HG03521 (cell line): Measurements from ENCODE around the gene FAM170B.

ENCODE experiments used
- ATAC-seq: cut with Tn5 transposase; IDR thresholded peaks from one replicate; pipeline ENCODE4 v1.9.1; 2021; ENCODE audit warnings: mild to moderate bottlenecking, moderate library complexity; ENCODE audit not compliant: unreplicated experiment

FAM170B gene

DNA sequence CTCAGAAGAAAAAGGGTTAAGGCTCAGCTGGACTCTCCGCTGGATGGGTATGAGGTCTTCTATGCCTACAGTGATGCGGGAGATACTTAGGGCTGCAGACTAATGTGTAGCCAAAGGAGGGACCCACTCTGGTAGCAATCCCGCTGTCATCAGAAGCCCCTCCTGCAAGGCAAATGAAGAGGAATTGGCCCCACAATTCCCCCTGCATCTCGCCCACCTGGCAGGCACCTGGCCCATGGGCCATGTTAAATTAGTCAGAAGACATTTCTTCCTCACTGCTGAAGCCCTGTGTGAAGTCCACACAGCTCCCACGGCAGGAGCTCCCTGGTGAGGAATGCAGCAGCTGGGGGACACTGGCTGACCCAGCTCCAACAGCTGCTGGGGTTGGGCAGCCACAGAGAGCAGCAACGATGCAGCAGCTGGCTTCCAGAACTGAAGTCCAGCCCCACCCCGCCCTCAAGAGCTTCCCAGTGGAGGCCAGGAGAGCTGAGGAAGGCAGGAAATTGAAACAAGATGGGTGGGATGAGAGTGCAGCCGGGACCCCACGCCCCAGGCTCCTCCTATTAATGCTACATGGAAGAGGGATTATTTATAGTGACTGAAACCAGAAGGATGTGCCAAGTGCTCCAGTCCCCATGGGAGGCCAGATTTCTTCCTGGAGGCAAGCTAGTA lies 24.0 kb downstream of the FAM170B start:
- ATAC-seq = no peak

GRCh38 chr10:49108656-49109055 lies 25.2 kb downstream of the FAM170B start:
- no peak for ATAC-seq

- no peak for ATAC-seq
These were observed 25.9 kb downstream of the FAM170B start for GRCh38 chr10:49107887-49108267.

- ATAC-seq = no peak
These were observed 26.5 kb downstream of the FAM170B start for GRCh38 chr10:49107111-49107886.

GRCh38 chr10:49106451-49106850 lies 27.4 kb downstream of the FAM170B start:
- ATAC-seq = no peak

DNA sequence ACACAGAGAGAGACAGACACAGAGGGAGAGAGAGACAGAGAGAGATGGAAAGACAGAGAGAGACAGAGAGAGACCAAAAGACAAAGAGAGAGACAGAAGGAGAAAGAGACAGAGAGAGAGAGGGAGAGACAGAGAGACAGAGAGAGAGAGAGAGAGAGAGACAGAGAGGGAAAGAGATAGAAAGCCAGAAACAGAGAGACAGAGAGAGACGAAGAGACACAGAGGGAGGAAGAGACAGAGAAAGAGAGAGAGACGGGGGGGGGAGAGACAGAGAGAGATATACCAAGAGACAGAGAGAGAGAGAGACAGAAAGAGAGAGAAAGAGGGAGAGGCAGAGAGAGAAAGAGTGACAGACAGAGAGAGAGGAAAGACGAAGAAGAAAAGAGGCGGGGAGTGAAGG lies 28.7 kb downstream of the FAM170B start:
- no peak for ATAC-seq

DNA sequence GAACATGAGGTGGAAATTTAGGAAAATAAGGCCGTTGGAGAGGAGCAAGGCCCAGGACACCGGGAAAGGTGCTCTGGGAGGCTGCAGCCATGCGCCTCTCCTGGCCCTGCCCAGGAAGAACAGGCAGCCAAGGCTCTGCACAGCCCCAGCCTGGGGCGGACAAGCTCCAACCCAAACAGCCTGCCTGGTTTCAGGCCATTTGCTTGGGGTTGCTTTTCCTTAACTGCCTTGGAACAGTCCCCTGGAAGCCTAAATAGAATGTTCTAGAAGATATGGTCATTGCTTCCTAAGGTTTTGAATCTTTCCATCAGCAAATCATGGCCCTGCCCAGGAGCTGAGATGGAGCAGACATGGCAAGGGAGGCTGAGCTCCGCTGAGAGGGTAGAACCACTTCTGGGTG lies 29.5 kb downstream of the FAM170B start:
- ATAC-seq = no peak

- no peak for ATAC-seq
These were observed 30.1 kb downstream of the FAM170B start for GRCh38 chr10:49103761-49104160.

DNA sequence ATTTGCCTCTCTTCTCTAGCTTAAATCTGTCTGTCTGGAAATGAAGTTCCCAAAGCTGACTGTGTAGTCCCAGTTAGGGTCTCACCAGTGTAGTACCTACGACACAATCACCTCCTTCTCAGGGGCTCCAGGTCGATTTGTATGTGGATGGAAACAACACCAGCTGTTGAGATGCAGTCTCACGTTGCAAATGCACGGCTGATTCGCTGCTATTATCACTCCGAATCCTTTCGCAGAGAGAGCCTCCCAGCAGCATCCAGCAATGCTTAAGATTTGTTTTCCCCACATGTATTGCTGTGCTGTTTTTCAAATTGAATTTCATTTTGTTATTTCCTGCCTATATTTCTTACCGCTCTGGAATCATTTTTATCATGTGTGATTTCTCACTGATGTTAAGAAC lies 34.8 kb downstream of the FAM170B start:
- no peak for ATAC-seq

GRCh38 chr10:49096890-49097445 lies 36.9 kb downstream of the FAM170B start:
- ATAC-seq = no peak

DNA sequence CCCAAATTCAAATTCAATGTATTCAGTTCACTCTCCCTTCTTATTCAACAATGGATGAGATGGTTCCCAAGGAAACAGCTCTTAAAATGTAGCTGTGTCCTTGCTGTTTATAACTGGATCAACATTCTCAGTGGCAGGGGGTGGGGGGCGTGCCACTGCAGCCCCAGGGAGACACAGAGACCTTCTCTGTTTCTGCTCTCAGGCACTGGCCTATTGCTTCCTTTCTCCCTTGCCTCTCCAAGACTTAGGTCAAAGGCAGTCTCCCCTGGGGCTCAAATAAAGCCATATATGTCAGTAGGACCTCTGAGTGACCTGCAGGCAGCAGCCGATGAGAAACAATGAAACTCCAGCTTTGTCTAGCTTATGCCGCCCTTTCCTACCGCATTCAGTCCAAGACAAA lies 39.2 kb downstream of the FAM170B start:
- no peak for ATAC-seq

- ATAC-seq = no peak
These were observed 39.9 kb downstream of the FAM170B start for GRCh38 chr10:49093922-49094321.

- ATAC-seq = no peak
These were observed 41.3 kb downstream of the FAM170B start for GRCh38 chr10:49092477-49092876.

- ATAC-seq = no peak
These were observed 42.2 kb downstream of the FAM170B start for GRCh38 chr10:49091450-49092210.

DNA sequence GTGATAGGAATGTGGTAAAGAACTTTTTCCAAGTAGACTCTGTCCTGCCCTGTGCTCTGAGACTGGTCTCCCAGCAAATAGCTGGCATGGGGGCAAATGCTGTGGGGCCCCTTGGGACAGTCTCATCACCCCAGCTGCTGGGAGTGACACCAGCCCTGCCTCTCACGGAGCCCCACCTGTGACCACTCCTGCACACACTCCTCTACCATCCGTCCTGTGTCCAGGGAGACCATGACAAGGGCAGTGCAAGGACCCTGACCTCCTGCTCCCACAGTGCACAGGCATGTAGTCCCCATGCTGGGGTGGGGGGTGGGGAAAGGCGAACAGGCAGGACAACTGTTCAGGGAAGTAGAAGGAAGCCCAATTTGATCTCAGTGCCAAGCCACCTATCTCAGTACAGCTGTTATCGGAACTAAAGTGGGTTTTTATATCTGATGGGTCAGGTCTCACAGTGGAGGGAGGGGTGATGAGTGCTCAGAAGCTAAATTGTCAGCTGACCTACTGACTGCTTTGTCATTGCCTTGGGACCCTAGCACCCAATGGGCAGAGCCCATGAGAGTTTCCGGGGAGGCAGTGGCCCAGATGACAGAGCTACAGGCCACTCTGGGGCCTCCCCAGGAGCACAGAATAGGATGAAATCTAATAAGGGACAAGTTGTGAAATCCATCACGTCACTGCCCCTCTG lies 43.0 kb downstream of the FAM170B start:
- no peak for ATAC-seq

GRCh38 chr10:49090189-49090575 lies 43.6 kb downstream of the FAM170B start:
- no peak for ATAC-seq

DNA sequence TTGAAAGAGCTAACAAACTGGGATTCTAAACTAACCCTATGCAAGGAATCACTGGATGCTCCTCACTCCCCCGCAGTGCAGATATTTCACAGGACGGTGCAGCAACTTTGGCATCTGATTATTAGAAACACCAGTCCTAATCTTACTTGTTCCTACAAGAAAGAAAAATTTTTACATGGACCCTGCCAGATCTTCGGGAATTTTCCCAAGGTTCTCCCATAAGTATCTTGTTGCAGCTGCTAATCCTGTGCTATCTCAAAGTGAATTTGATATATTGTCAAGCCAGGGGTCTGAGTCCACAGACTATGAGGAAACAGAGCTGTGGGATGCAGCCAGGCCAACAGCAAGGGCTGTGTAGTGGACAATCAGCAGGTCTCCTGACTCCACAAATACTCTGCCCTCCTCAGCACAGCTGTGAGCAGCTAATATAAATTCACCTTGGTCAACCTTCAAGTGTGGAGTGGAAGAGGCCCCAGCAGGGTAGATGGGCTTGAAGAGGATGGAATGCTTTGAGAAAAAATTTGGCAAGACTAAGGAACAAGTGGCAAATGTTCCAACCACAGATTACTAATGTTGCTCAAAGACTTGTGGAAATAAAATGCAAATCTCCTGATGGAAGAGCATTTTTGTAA lies 44.1 kb downstream of the FAM170B start:
- no peak for ATAC-seq

DNA sequence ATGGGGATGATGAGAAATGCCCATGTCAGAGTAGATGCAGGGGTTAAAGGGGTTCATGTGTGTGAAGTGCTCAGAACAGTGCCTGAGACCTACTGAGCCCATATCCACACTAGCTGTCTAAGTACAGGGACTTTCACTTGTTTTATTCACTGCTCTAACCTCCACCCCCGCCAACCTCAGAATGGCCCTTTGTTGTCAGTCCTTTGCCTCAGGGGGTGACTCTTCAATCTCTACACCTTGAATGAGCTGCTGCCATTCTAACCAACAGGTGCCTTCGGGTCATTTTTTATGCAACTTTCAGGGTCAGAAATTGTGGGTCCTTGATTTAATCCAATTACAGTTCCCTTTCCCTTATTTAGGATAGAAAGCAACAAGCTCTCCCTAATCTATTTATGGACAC lies 44.7 kb downstream of the FAM170B start:
- no peak for ATAC-seq

GRCh38 chr10:49086889-49087288 lies 46.9 kb downstream of the FAM170B start:
- ATAC-seq = no peak

DNA sequence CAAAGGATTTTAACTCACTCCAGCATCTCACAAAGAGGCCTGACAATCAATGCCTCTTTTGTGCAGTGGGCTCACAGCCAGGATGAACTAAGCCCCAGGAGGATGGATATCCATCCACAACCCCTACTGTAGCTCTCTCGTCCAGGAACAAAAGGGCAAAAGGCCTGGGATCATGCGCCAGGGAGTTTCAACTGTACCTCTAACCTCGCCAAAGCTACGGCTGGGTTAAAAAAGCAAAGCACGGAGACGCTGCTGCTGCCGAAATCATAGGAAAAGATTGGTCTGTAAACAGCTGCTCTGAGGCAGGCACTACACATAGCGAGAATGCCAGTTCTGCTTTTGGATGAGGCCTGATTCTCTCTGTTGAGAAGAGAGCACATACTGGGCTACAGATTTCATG lies 50.6 kb downstream of the FAM170B start:
- no peak for ATAC-seq

DNA sequence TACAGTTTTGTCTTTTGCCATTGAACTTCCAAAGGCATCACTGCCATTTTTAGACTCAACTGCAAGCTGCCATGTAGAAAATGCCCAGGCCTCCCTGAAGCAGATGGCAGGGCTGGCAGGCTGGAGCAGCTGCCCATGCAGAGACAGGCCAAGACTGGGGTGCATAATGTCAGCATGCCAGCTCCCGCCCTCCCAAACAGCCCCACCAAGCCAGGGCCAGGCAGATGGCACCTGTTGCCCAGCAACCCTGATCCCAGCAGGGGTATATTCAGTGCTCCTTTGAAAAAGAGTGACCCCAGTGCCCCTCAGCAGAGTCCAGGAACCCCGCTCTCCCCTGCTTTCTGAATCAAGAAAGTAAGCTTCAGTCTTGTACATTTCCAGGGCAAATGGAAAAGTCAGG lies 51.1 kb downstream of the FAM170B start:
- ATAC-seq = no peak
